Myocyte (in vitro differentiated cells): Measurements from ENCODE around the gene FGF9. TPM values are rescaled to one million over a fixed set of nuclear protein-coding genes. Genes with fewer than 3 reads are reported as not detected.

ENCODE experiments used
- DNase-seq: peaks from one replicate; pipeline ENCODE4 v3.0.0-alpha.2; 2012; ENCODE audit warnings: low read depth
- total RNA-seq: library from RNA; depleted of rRNA; stranded (reverse); fragments of >200 nt; gene quantifications from 2 replicates; pipeline ENCODE4 v1.2.3, GENCODE V29; 2014

The FGF9 gene
- total RNA-seq, 1 donor from 2014 or later: 2.4 TPM

DNA sequence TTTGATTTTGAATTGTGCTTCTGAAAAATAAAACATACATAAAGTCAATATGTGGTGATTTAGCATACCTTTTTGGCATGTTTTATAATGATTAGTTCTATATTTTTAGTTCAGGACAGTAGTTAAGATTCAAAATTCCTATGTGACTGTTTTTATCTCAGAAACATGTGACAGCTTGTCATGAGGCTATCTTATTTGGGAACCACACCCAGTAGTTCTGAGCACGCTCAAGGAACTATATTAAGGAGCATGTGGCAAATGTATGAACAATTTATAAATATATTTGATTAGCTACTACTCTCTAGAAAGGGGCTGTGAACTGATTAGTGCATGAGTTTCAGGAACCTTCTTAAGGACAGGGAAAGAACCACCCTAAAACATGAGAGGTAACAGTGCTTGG lies 38.8 kb downstream of the FGF9 start:
- DNase-seq: no peak

GRCh38 chr13:21710163-21710562 lies 39.3 kb downstream of the FGF9 start:
- DNase-seq: no peak

DNA sequence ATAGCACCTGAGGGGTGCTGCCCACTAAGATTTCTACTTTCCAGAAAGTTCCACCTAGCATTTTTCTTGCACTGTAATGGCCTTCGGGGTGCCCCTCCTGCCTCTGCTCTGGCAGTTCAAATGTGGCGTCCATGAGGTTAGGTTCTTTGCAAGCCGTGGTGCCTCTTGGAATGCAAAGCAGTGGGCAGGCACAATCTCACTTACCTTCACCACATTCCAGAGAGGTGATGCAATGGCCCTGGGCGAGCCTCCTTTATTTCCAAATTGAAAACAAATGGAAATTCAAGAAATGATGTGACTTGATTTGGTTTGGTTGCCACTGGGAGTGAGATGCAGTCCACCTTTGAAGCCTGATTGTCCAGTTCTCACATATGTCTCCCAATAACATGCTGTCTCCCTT lies 46.9 kb downstream of the FGF9 start:
- DNase-seq: no peak

- no peak for DNase-seq
These were observed 48.6 kb downstream of the FGF9 start for GRCh38 chr13:21719463-21719862.

DNA sequence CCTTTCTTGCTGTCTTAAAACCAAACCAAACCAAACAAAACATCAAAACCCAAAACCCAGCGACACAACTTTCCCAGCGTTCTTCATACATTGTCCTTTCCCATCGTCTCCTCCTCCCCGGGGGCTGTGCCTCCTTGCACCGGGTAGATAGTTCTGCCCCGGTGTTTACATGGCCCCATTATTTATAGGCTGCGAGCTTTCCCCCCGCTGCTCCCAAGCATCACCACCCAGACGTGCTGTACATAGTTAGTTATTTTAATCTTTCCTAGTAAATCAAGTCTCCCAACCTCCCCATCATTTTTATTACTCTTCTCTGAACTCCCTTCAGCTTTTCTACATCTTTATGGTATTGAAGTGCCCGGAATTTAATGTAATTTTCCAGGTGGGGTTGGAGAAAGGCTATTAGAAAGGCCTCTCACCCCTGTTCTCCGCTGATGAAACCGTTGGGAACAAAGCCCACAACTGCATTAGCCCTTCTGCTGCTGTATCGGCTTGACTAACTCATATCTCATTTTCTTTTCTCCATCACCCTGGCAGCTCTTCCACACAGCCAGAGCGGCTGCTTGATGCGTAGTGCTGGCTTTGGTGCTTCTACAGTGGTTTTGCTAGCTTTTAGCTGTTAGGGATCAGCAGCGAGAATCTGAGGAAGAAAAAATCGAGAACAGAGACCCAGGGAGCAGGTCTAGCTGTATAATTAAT lies 53.1 kb downstream of the FGF9 start:
- DNase-seq: no peak

- DNase-seq: no peak
These were observed 59.5 kb downstream of the FGF9 start for GRCh38 chr13:21730186-21730880.

GRCh38 chr13:21733475-21734263 lies 62.8 kb downstream of the FGF9 start:
- no peak for DNase-seq

DNA sequence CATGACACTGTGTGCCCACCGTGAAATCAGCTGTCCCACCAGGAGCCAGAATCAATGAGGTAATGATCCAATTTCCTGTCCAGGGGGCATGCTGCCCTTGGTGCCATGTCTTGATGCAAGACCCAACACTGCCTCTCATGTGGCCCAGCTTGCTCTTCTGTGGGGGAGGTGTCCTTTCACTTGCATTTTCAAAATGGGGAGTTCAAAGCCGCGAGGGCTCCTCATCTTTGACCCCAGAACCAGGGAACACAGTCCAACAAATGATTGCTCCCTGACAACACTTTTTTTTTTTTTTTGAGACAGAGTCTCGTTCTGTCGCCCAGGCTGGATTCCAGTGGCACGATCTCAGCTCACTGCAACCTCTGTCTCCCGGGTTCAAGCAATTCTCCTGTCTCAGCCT lies 64.1 kb downstream of the FGF9 start:
- no peak for DNase-seq

DNA sequence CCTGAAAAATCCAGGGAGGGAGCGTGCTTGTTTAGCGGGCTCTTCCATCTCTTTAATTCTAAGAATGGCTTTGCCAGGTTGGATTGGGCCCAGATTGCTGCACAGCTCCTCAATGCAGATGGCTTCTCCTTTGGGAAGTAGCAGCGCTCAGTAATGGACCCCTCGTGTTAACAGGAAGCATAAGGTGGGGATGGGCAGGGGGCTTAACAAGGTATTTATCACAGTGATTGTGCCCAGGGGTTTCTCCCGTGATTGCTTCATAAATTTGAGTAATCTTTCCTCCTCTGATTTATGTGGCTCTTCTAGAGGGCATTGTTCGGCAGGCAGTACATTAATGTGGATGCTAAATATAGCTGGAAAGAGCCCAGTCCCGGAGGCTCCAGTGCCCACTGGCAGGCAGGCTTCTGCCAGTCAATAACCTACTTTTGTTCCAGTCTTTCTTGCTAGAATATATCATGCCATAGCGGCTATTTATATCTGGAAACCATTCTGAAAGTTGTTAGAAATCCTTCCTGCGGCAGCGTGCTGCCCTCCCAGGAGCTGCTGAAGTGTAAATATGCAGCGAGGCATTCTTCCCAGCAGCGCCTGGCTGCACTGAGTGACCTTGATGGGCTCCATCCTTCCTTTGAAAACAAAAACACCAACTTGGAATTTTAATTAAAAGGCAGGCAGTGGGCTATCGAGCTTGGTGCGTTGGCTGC lies 65.0 kb downstream of the FGF9 start:
- DNase-seq: peak; percentile 10

GRCh38 chr13:21736926-21737325 lies 66.1 kb downstream of the FGF9 start:
- DNase-seq: no peak

DNA sequence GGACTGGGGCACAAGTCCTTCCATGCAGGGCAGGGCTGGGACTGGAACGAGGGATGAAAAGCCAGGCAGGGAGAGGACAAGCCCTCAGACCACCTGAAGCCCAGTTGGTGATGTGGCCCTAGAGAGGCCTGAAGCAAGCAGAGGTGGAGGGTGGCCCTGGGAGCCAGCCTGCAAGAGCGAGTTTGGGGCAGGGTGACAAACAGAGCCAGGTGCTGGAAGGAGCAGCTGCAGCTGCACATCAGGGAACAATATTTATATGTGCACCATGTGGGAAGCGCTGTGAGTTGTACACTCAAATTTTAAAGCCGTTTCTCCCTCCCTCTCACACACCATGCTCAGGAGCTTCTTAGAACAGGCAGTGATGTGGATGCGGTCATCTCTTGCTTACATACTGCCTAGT lies 67.8 kb downstream of the FGF9 start:
- DNase-seq: peak; percentile 61

DNA sequence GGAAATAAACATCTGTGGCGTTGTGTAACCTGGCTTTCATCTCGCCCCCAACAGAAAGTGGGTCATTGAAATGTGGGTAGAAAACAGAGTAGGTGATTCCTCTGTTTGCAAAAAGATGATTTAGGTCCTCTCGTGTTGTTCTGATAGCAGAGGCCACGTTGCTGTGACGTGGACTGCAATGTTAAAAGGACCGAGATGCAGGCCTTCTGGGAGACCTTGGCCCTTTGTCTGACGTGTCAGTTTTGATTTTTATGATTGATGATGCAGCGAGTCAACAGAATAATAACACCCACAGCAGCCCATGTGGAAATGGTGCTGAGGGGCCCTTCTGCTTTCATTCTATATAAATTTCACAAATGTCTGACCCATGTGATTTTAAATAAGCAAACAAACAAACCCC lies 68.9 kb downstream of the FGF9 start:
- DNase-seq: no peak

GRCh38 chr13:21741396-21741979 lies 70.6 kb downstream of the FGF9 start:
- DNase-seq: no peak

DNA sequence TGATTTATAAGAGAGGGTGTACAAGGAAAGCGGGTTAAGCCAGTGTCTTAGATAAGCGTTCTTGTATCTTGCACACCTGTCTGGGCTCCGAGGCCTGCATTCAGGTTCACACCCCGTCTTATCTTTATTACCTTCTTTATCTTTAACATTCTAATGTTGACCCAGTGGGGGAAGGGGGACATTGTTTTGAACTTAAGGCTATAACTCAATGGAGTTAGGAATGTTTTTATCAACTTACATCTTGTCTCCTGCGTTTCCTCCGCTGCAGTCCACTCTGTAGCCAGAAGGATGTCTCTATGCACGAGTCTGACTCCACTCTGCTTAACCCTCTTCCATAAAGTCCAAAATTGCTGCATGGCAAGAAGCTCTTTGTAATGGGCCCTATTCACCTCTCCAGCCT lies 71.2 kb downstream of the FGF9 start:
- DNase-seq: no peak

DNA sequence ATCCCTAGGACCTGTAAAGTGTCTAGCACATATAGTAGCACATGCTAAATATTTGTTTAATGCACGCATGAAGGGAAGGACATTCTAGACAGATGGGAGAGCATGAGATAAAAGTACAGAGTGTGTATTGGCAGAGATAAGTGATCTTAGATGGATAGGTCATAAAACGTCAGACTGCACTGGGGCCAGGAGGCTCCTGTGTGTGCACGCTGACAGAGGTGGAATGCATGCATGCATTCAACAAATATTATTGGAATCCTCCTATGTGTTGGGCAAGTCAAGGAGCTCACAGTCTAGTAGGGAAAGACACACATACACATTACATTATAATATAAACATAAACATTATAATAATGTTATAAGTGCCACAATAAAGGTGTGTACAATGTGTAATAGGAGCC lies 73.3 kb downstream of the FGF9 start:
- DNase-seq: no peak

DNA sequence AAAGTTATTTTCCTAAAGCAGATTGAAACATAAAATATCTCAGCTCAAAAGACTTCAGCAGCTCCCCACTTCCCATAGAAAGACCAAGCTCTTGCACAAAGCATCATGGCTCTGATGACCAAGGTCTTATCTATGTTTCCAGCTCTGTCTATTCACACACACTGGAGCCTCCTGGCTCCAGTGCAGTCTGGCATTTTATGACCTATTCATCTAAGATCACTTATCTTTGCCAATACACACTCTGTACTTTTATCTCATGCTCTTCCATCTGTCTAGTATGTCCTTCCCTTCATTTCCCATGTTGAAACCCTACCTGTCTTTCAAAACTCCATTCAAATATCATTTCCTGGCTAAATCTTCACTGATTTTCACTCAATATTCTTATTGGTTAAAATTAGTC lies 74.4 kb downstream of the FGF9 start:
- no peak for DNase-seq

DNA sequence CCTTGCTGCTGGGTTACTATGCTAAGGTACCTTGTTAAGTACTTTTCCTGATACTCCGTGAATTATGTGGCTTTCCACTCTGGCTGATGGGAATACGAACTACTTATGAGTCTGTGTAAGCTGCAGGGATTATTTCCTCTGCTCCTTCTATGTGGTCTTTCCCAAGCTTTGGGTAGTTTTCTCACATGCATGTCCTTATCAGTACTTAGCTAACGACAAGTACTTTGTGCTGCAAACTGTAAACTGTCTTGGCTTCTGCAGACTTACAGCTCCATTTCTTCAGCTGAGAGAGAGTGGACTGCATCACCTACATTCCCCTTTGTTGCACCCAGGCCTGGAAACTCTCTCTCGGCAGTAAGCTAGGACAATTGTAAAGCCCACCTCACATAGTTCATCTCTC lies 76.6 kb downstream of the FGF9 start:
- DNase-seq: no peak

GRCh38 chr13:21748166-21748565 lies 77.3 kb downstream of the FGF9 start:
- DNase-seq: no peak

GRCh38 chr13:21749410-21749809 lies 78.5 kb downstream of the FGF9 start:
- no peak for DNase-seq

- no peak for DNase-seq
These were observed 81.6 kb downstream of the FGF9 start for GRCh38 chr13:21752501-21752900.

- no peak for DNase-seq
These were observed 82.3 kb downstream of the FGF9 start for GRCh38 chr13:21753117-21753729.
